ENCODE measurements around the gene LIAS.
"Not testable (repeated sequence)": the region's sequence is repeated elsewhere in the genome, so short reads cannot be mapped to it uniquely, and the experiment has no call there.

DNA sequence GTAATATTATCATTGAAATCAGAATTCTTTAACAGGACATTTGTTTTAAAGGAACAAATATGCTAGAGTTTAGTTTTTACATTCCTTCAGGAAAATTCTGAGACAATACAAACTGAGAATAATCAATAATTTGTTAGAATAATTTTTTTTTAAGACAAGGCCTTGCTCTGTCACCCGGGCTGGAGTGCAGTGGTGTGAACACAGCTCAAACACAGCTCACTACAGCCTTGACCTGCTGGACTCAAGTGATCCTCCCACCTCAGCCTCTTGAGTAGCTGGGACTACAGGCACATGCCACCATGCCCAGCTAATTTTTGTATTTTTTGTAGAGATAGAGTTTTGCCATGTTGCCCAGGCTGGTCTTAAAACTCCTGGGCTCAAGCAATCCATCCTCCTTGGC, 33.6 kb upstream of the LIAS start:
- TF ChIP-seq CTCF (IDR thresholded peaks at IDR 0.05; ENCODE audit: poor library complexity, severe bottlenecking); EP300 (conservative IDR thresholded peaks at IDR 0.05; ENCODE audit: poor library complexity, severe bottlenecking); MXI1 (conservative IDR thresholded peaks at IDR 0.05; ENCODE audit: poor library complexity, severe bottlenecking); SMC3 (conservative IDR thresholded peaks at IDR 0.05; ENCODE audit: poor library complexity); EZH2 (IDR thresholded peaks at IDR 0.05; ENCODE audit: borderline replicate concordance, insufficient read depth, low read length, poor library complexity, severe bottlenecking); TAF1 (IDR thresholded peaks at IDR 0.05; ENCODE audit: low read depth); POLR2AphosphoS5 (IDR thresholded peaks at IDR 0.05): not testable (repeated sequence)
